ENCODE results near the gene GUCA2B.

GUCA2B gene

GRCh38 chr1:42152907-42153600 lies at the start of gene GUCA2B:
TSS of gene GUCA2B (plus strand) at chr1:42153410. CDS start at chr1:42153451, 41 bp downstream.
- DNase-seq = no peak

- DNase-seq = no peak
Measured at GRCh38 chr1:42105025-42105424, 48.2 kb upstream of the GUCA2B start.

GRCh38 chr1:42108309-42108708 lies 44.9 kb upstream of the GUCA2B start:
- DNase-seq = no peak

GRCh38 chr1:42109600-42109999 lies 43.6 kb upstream of the GUCA2B start:
- DNase-seq = no peak

GRCh38 chr1:42114229-42114628 lies 39.0 kb upstream of the GUCA2B start:
- no peak for DNase-seq

GRCh38 chr1:42117214-42117613 lies 36.0 kb upstream of the GUCA2B start:
- DNase-seq = no peak

GRCh38 chr1:42118125-42118524 lies 35.1 kb upstream of the GUCA2B start:
- no peak for DNase-seq

GRCh38 chr1:42122408-42122807 lies 30.8 kb upstream of the GUCA2B start:
- DNase-seq = no peak

- no peak for DNase-seq
Measured at GRCh38 chr1:42125552-42125951, 27.7 kb upstream of the GUCA2B start.

GRCh38 chr1:42127767-42128166 lies 25.4 kb upstream of the GUCA2B start:
- DNase-seq = no peak

- DNase-seq = no peak
Measured at GRCh38 chr1:42128499-42128898, 24.7 kb upstream of the GUCA2B start.

- DNase-seq = no peak
Measured at GRCh38 chr1:42128964-42129363, 24.2 kb upstream of the GUCA2B start.

- DNase-seq = no peak
Measured at GRCh38 chr1:42130061-42130660, 23.0 kb upstream of the GUCA2B start.

GRCh38 chr1:42133390-42133789 lies 19.8 kb upstream of the GUCA2B start:
- DNase-seq = no peak

GRCh38 chr1:42133809-42134526 lies 19.2 kb upstream of the GUCA2B start:
- DNase-seq = no peak

GRCh38 chr1:42135426-42135825 lies 17.8 kb upstream of the GUCA2B start:
- no peak for DNase-seq

- no peak for DNase-seq
Measured at GRCh38 chr1:42136466-42136865, 16.7 kb upstream of the GUCA2B start.

GRCh38 chr1:42137766-42138165 lies 15.4 kb upstream of the GUCA2B start:
- no peak for DNase-seq

- no peak for DNase-seq
Measured at GRCh38 chr1:42138586-42138985, 14.6 kb upstream of the GUCA2B start.

GRCh38 chr1:42139444-42139843 lies 13.8 kb upstream of the GUCA2B start:
- DNase-seq = no peak

GRCh38 chr1:42140191-42140590 lies 13.0 kb upstream of the GUCA2B start:
- no peak for DNase-seq

GRCh38 chr1:42141978-42142377 lies 11.2 kb upstream of the GUCA2B start:
- no peak for DNase-seq

- no peak for DNase-seq
Measured at GRCh38 chr1:42142894-42143675, 10.1 kb upstream of the GUCA2B start.

All from CD4-positive, alpha-beta T cell treated with Interleukin-6 for 4 hours (primary cell).